GM19455 (cell line): Measurements from ENCODE around the gene CTIF.

Source experiments
- ATAC-seq: cut with Tn5 transposase; IDR thresholded peaks from one replicate; pipeline ENCODE4 v1.9.1; 2021; ENCODE audit not compliant: unreplicated experiment

Gene CTIF

DNA sequence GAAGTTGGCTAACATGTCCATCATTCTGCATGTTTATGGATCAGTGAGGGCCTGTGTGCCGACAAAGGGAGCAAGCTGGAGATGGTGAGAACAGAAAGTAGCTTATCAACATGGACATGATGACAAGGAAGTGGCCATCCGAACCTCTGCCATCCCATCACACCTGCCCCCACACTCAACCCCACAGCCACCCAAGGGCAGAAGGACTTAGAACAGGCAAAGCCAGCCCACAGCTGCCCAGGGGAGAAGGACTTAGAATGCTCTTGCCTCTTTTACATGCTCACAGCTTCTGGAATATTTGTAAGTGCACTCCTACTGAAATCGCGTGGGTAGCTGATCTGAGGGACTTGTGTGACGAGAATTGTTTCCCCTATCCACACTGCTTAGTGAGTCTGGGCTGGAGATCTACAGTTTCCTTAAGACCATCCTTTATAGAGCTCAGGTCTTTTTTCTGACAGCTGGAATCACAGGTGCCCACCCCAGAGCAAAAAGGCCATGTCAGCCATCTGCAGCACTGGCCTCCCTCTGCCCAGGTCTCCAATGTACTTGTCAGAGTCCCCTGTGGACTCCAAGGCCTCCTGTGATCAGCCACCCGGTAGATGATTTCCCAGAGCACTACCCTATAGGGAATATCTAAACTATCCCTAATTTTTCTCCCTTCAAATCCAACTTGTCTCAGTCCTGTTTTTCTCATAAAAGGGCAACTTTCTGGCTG is 257.8 kb downstream of the CTIF start:
- no peak for ATAC-seq

DNA sequence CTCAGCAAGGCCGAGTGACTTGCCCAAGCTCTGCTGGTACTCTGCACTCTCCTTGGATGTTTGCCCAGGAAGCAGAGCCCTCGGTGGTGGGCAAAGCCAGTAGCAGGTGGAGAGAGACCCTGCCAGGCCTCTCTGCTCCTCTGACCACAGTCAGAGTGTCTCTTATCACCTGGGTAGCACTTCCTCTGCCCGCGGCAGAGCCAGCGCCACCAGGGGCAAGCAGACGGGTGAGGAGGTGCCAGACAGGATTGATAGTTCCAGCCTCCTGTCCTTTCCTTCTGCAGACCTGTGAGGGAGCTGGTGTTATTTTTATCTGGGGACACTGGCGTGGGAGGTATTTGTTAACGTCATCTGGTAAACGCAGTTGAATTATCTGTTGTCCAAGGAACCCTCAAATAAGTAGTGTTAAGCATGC is 259.0 kb downstream of the CTIF start:
- no peak for ATAC-seq

DNA sequence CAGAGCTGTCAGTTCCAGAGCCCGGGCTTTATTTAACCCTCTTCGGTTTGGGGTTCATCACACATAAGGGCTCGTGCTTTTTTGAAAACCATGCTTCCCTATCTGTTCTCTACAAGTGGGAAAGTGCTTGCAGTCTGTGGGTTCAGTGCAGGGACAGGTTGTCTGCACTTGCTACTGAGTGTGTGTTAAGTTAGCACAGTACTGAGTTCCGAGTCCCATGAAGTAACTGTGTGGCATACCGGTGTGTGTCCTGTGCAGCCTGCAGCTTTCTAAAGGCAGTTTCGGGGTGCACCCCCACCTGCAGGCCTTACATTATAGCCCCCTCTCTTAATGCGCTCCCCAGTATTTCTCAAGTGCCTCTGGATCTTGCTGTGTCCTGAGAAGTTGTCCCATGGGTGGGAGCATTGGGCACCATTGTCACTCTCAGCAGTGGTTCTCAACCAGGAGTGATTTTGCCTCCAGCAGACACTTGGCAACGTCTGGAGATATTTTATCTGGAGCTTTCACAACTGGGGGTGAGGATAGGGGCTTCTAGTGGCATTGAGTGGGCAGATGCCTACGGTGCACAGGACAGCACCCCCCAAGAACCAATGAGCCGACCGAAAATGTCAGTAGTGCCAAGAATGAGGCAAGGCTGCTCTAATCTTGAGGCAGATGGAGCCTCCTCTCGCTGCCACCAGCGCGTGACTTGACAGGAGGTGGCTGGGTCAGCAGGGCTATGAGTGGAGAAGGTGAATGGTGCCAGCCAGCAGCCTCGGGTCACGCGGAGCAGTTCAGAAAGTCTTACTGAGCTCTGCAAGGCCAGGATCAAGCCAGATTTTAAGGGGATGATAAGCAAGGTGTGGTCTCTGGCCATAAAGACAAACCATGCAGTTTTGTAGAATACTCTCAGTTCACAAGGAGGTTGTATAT is 259.8 kb downstream of the CTIF start:
- ATAC-seq: no peak

DNA sequence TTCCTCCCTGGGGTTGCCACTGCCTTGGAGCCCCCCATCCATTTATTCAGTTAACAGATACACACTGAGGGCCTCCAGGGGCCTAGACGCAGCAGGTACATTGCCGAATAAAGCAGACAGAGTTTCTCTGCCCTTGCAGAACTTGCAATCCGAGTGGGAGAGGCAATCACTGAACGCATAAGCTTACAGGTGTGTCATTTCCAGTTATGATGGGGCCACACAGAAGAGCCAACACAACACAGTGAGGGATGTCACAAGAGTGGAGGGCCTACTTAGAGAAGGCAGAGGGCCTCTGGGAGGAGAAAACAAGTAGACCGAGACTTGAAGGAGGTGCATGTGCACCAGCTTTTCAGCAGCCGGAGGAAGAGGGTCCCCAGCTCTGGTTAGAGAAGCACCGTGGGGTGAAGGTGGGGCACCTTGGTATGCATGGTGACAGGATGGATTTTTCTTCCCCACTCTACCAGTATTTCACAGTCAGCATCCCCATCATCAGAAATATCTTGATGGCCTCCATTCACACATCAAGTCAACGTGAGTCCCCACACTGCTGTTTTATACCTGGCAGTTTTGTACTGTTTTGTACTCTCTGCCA is 261.0 kb downstream of the CTIF start:
- no peak for ATAC-seq

DNA sequence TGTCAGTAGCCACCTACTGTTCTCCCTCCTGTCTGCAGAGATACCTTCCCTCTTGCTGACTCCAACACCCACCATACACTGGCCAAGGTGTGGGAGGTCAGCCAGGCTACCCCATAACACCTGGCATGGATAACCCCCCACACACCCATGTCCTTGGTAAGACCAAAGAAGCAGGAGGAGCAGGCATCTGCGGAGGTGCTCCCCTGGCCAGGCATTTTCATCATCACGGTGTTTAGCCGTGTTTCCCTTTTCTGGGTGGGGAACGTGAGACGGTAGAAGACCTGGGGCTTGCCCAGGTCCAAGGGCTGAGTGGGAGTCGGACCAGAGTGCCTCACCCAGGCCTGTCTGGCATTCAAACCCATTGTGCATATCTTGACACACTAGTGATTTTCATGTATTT is 261.6 kb downstream of the CTIF start:
- ATAC-seq: no peak

DNA sequence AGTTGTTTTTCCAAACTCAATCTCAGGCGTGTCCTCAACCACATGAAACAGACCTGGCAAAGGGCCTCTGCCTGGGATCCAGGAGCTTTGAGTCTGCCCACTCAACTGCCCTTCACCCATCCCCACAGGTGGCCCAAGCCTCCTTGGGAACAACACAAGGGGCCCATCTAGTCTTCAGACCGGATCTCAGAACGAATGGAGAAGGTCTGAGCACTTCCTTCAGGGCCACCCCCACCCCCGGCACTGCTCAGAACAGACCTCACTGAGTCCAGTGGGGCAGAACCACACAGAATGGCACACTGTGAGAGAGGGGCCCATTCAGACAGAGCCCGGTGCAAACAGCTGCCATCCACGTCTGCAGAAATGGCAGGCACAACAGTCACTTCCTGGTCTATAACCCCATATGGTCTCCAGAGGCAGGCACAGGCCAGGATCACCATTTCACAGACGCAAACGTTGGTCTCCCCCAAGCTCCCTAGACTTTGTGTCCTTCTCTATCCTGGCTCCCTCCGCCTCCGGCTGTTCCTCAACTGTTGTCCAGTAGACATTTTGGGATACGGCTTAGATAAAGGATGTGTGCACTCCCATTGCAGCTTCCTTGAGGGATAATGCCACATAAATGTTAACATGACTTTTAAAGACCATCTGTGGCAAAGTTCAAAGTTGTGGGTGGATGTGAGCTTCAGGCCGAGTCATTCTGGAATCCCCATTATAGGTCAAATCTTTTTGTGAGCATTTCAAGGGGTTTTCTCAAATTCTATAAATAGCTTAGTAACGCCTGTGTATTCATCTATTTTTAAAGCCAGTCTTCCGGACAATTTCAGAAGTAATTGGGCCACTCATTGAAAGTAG is 262.3 kb downstream of the CTIF start:
- no peak for ATAC-seq

DNA sequence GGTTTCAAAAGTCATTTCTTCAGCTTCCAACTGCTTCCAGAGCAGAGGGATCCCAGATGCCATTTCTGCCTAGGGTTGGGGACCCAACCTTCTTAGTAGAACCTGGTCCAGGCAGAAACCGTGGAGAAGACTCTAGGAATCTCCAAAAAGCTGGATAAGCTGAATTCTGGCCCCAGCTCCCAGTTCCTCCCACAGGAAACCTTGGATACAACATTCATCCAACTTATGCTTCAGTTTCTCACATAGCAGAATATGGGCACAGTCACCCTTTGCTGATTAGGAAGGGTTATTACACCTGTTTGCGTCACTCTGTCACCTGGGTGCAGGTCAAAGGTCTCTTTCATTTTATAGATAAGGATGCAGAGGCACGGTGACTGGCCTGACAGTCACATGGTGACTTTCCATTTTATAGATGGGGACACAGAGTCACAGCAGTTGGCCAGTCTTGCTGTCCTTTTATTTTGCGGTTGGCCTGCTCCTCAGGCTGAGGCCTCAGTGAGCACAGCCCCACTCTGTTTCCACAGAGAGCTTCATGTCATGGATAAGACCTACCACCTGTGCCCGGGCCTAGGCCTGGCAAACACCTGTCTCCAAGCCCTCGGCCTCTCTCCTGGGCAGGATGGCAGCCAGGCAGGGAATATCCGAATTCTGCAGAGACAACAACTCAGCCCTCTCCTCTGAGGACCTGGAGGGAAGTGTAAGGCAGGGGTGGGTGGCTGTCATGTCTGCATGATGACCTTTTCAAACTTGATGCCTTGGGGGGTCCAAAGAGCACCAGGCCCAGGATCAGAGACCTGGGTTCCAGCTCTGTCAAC is 263.1 kb downstream of the CTIF start:
- ATAC-seq: no peak

DNA sequence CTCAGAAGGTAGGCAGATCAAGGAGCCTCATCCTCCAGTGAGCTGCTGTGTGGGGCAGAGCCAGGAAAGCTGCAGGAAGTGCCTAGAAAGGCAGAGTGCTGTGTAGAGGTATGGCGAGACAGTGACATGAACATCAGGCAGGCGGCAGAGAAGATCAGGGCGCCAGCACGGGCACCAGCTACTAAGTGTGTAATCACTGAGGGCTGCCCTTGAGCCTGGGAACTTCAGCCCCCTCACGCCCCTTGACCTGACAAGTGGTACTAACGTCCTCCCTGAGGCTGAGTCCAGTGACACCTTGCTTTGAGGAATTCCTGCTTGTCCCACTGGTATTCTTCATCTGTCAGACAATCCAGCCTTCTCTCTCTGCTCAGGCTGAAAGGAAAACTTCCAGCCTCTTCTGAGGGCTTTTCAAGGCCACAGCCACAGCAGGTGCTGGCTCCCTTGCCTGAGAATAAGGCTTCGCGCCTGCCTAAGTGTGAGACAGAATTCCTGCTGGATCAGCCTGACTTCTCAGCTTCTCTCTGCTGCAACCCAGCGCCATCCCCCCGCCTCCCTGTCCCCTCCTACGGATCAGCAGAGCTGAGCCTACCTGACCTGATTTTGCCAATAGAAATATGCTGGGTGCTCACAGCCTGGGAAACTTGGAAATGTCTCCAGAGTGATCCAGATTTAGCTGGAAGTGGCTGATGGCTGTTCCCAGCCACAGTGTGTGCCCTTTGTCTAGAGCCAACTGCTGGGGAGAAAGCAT is 263.9 kb downstream of the CTIF start:
- ATAC-seq: no peak

DNA sequence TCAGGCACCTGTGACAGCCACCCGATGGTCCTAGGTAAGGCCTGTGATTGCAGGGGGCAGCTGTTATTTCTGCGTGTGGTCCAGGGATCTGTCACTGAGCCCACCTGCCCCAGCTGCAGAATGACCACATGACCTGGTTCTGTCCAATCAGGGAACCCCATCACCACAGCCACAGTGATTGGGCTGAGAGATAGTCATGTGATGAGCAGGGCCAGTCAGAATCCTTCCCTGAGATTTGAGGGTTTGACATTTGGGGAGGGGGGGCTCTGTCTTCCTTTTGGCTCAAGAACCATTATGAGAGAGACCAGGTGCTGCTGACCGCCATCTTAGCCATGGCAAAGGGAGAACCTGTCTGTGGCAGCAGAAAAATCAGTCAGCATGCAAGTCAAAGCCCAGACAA is 264.7 kb downstream of the CTIF start:
- no peak for ATAC-seq

DNA sequence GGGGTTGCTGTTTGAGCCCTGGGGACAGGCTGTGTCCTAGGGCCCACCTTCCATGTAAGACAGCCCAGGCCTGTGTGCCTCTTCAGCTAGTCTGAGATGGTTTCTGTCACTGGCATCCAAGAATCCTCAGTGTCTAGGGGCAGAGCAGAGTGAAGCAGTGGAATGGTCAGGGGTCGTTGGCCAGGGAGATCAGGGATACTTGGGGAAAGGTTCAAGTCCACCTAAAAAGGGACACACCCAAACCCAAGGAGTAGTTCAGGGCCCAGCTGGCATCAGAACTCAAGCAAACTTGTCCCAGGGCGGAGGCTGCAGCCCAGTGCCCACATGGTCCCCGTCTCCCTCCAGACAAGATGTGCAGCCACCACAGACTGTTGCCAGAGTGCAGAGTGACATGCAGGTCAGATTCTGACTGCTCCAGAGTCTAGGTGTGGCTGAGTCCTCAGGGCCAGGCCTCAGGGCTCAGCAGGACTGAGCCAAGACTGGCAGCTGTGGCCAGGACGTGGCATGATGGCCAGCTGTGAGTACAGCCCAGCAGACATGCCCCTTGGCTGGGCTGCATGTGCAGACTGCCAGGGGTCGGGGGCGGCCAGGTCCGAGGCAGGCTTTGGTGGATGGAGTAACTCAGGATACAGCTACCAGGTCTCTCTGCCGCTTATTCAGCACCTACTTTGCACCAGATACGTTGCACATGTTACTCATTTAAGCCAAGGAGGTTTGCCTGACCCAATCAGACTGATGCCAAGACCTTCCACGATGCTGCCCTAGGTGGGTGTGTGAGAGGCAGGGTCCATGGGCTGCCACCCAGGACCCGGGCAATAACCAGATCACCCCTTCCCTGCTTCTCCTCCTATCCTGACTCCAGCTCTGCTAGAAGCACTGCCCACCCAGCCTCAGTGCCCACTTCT is 265.4 kb downstream of the CTIF start:
- ATAC-seq: no peak

DNA sequence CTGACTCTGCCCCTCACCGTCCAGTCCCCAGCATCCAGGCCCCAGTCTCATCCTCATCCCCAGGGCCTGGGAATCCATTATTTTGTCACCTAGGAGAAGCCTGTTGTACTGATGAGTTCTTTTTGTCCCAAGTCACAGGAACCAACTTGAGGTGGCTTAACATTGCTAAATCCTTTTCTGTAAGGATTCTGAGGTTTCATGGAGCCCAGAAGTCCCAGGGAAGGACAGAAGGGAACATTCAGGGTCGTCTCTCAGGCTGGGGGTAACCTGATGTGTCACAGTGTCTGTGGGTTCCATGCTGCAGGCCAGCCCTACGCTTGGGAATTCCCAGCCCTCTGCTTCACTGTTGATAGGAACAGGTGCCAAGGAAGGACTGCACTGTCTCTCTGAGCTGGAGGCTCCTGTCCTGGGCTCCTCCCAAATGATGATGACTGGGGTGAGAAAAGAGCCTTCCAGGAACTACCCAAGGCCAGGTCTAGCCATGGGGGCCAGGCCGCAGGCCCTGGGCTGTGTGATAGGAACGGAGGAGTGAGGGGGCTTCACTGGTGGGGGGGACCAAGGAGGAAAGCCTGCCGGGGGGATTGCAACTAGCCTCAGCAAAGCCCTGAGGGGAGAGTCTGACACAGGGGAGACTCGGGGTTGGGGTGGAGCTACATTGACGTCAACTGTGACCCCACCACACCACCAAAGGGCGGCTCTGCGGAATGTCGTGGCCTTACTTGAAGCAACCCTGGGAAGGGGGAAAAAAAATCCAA is 266.2 kb downstream of the CTIF start:
- no peak for ATAC-seq

DNA sequence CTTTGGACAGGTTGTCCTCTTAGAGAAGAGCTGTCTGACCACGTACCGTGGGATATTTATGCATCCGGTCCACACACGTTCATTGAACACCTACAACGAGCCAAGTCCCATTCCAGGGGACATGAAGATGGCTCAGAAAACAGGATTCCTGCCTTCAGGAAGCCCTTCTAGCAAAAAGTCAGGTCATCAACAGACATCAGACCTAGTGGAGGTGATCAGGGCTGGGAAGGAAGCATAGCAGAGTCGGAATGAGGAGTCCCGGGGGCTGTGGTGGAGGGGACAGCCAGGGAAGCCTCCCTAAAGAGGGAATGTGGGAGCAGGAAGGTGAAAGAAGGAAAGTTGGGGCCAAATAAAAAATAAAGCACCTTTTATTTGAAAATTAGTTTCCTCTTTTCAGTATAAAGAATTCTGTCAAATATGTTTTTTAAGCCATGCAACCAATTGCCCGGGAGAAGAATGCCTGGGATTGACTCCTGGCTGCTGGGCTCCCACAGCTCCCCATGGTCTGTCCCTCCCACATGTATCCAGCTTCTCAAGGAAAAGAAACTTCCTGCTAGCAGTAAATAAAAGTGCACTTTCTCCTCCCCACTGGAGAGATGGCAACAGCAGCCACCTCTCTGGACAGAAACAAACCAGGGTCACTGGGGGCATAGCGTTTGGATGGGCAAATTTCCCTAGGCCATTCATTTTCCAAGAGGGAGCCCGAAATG is 267.1 kb downstream of the CTIF start:
- no peak for ATAC-seq

DNA sequence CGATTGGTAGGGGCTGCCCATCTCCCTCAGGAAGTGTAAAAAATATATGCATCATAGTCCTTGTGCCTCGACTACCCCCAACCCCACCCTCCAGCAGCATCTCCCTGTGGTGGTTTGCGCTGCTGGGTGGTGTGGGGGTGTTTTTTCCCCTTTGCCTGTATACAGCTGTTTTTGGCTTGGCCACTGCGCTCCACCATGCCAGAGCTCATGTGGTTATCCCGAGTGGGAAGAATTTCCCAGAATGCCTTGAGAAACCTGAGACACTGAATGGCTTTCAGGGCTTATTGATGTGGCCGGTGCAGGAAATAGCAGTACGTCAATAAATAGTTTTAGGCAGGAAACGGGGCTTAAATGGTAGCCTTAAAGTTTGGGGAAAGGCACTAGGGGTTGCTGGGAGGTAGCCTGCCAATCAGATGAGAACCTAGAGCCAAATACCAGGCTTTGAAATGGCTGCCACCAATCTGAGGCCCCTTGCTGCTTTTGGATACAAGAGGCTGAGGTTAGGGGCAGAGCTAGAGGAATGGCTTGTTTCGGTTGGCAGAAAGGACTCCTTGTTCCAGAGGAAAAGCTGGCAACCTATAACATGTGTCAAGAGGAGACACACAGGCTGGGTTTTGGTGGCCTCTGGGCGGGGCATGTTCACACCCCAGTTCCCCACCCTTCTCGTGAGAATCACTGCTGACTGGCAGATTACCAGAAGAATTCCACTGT is 267.9 kb downstream of the CTIF start:
- no peak for ATAC-seq

DNA sequence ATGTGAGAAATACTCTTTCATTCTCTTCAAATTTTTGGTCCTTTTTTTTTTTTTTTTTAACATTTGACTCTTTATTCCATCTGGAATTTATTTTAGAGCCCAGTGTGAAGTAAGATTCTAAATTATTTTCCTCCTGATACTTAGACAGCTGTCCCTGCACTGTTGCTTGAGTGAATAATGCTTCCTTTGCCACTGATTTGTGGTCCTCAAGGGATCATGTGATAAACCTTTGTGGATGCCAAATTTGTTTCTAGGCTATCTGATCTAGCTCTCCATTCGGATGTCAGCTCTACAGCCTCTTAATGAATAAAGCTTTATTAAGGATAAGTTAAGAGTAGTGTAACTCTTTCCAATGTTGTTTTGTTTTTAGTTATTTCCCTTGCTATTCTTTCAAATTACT is 269.6 kb downstream of the CTIF start:
- no peak for ATAC-seq

DNA sequence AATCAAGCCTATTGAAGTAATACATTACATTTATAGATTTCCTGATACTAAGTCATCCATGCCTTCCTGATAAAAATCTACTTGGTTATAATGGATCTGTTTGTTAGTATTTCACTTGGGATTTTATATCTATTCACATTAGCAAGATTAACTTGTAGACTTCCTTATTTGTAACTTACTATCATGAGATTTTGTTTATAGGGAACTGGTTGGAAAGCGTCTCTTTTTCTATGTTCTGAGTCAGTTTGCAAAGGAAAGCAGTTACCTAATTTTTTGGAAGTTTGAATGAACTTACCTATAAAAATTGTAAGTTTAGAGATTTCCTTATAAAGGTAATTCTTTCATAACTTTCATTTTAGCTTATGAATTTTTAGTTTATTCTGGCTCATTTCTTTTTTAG is 270.5 kb downstream of the CTIF start:
- no peak for ATAC-seq

DNA sequence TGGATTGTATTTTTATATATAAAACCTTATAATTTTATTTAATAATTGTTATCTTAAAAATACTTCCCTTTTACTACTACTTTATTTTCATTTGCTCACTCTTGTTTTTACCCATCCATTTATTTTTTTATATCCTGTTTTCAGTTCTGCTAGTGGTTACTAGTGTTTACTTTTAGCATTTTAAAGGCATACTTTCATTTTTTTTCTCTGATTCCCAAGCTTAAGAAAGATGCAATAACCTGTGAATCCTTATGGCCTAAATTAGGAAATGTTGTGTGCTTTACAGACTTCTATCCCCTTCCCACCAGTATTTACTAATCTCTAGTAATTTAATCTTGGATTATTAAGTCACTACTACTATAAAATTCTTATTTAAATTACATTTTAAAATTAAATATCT is 272.0 kb downstream of the CTIF start:
- ATAC-seq: no peak

DNA sequence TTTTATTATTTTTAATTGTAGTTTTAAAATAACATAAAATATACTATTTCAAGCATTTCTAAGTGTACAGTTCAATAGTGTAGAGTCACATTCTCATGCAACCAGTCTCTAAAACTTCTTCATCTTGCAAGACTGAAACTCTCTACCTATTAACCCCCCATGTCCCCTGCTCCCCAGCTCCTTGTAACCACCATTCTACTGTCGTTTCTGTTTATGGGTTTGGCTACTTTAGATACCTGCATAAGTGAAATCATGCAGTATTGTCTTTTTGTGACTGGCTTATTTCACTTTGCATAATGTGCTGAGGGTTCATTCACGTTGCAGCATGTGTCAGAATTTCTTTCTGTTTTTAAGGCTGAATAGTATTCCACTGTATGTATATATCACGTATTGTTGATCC is 272.6 kb downstream of the CTIF start:
- no peak for ATAC-seq
